Fibroblast of the conjunctiva (primary cell): ENCODE results near the gene SLCO4A1.

ENCODE experiments used
- DNase-seq: peaks from one replicate; pipeline ENCODE4 v3.0.0-alpha.2; 2010; ENCODE audit warnings: low read depth

Gene SLCO4A1

DNA sequence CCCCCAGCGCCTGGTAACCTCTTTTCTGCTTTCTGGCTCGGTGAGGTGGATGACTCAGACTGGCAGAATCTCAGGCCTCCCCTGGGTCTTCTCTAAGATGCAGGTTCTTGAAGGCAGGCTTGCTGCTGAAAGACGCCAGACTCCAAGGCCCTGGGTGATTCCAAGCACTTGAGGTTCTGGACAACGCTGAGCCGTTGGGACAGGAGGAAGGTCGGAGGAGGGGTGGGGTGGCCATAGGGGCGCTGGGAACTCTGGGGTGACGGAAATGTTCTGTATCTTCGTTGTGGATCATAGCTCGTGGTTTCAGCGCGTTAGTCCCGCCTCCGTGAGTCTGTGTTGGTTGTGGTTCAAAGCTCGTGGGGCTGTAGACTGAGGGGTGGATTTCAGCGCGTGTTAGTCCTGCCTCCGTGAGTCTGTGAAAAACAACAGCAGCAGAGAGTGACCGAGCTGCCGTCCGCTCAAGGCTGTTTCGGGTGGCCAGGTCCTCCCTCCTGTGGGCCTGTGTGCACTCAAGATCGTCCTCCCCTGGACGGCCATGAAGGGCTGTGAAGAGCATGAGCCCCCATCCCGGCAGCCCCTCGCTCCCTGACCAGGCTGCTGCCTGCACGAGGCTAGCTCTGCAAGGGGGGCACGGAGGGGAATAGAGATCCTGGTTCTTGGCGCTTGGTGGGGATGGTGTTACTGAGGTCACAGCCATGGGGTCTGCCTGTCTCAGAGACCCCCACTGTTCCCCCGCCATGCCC, 74.1 kb downstream of the SLCO4A1 start:
- DNase-seq, result peak; percentile 12

GRCh38 chr20:62716941-62717310, 74.6 kb downstream of the SLCO4A1 start:
- no peak for DNase-seq

DNA sequence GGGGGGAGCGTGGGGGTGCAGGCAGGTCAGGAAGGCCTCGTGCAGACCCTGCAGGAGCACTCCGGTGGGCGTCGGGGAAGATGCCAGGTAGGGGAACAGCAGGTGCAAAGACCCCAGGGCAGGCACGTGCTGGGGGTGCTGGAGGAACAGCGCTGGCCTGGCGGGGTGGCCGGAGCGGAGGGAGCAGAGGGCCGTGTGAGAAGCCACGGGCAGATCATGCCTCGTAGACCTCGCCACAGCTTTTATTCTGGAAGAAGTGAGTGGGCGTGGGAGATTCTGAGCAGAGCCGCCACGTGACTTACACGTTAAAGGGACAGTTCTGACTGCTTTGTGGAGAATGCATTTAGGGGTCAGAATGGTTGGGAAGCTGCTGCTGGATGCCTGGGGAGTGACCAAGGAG, 75.6 kb downstream of the SLCO4A1 start:
- DNase-seq, result no peak

DNA sequence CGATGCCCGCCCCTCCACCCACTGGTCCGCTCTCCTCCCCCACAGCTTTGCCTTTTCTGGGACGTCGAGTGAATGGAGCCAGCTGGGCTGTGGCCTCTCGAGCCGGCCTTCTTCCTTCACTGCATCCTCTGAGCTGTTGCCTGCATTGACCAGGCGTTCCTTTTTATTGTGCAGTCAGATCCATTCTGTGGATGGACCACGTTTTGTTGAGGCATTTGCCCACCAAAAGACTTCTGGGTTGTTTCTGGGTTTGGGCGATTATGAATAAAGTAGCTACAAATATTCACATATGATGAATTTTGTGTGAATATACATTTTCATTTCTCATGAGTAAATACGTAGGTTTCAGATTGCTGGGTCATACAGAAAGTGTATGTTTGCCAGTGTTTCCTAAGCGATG, 76.2 kb downstream of the SLCO4A1 start:
- no peak for DNase-seq

- no peak for DNase-seq
Observed at GRCh38 chr20:62719250-62719935, 77.1 kb downstream of the SLCO4A1 start.
